HepG2 (cell line): ENCODE measurements around the gene PRADC1. TPM values are rescaled to one million over a fixed set of nuclear protein-coding genes. Genes with fewer than 3 reads are reported as not detected.

Experiments
- ATAC-seq: fragments of 200-7000 bp; cut with Tn5 transposase; 3 replicates; pipeline ENCODE4 v1.9.1; 2020; ENCODE audit warnings: mild to moderate bottlenecking, moderate library complexity
- BruUV-seq: library from RNA; stranded (reverse); fragments of 400-500 nt; replicated peaks from 2 replicates; lab custom pipeline; 2021; lab: Mats Ljungman, UMichigan
- CTCF ChIA-PET: fragments of 300-600 bp; formaldehyde crosslinking; extraction: SDS; loops from one replicate; lab custom pipeline; 2021; ENCODE audit warnings: low total read pairs, inconsistent platforms, low intra/inter-chr PET ratio; lab: Yijun Ruan, JAX
- POLR2A ChIA-PET: fragments of 350-600 bp; sonication (Branson Sonifier 250); formaldehyde crosslinking; loops from one replicate; lab custom pipeline; 2020; ENCODE audit warnings: antibody characterized with exemption, inconsistent platforms; lab: Yijun Ruan, JAX
- DNase-seq: peaks from one replicate; pipeline ENCODE4 v3.0.0-alpha.2; 2015; ENCODE audit warnings: low spot score
- FAIRE-seq: peaks from 3 replicates; lab custom pipeline; 2011; peaks lifted over from hg19 to GRCh38; lab: Jason Lieb, UNC
- H2AFZ ChIP-seq: one replicate; pipeline ENCODE4 v1.6.1; 2011; ENCODE audit warnings: low read length, inconsistent platforms
- H3K27ac ChIP-seq: fragments of 300-600 bp; 3 replicates; pipeline ENCODE4 v1.8.0; 2011; ENCODE audit warnings: mixed run types, mild to moderate bottlenecking, mixed read lengths, low read length, inconsistent platforms; ENCODE audit not compliant: insufficient read depth; ENCODE audit errors: extremely low read length
- H3K27me3 ChIP-seq, 2 experiments: fragments of 200-600 bp in 1 of 2; 2 replicates in 1 of 2; 3 replicates in 1 of 2; pipeline versions ENCODE4 v1.6.0 to v1.8.0; 2011; ENCODE audit warnings: low read length in 2 of 2, mild to moderate bottlenecking in 2 of 2, moderate library complexity in 2 of 2, inconsistent platforms in 1 of 2; ENCODE audit not compliant: insufficient read depth in 2 of 2, control insufficient read depth in 1 of 2
- H3K36me3 ChIP-seq, 2 experiments: fragments of 200-600 bp in 1 of 2; replicated peaks in 1 of 2; 2 replicates in 1 of 2; 3 replicates in 1 of 2; pipeline versions ENCODE4 v1.5.1 to v1.8.0; 2011; ENCODE audit warnings: low read length in 2 of 2, inconsistent platforms in 1 of 2; ENCODE audit not compliant: insufficient read depth in 2 of 2, control insufficient read depth in 1 of 2
- H3K4me1 ChIP-seq: 2 replicates; pipeline ENCODE4 v1.5.1; 2012; ENCODE audit warnings: low read length, inconsistent platforms; ENCODE audit not compliant: insufficient read depth
- H3K4me2 ChIP-seq: 2 replicates; pipeline ENCODE4 v1.6.0; 2011; ENCODE audit warnings: low read depth, low read length, inconsistent platforms
- H3K4me3 ChIP-seq, 3 experiments: fragments of 200-600 bp in 1 of 3; sonication (generic), shearing (Covaris generic) in 1 of 3; replicated peaks in 1 of 3; 2 replicates each; pipeline ENCODE4 v1.5.1; 2011 to 2016; ENCODE audit warnings: low read length in 3 of 3, inconsistent platforms in 2 of 3, low read depth in 2 of 3, mild to moderate bottlenecking in 2 of 3, control low read depth in 1 of 3, mixed read lengths in 1 of 3; ENCODE audit not compliant: insufficient read depth in 1 of 3
- H3K79me2 ChIP-seq: one replicate; pipeline ENCODE4 v1.6.1; 2011; ENCODE audit warnings: low read length, inconsistent platforms; ENCODE audit not compliant: insufficient read depth
- H3K9ac ChIP-seq: 2 replicates; pipeline ENCODE4 v1.6.0; 2011; ENCODE audit warnings: mild to moderate bottlenecking, low read depth, low read length, inconsistent platforms; ENCODE audit not compliant: insufficient read depth
- H3K9me3 ChIP-seq: 2 replicates; pipeline ENCODE4 v1.5.1; 2012; ENCODE audit warnings: mild to moderate bottlenecking, low read length
- H4K20me1 ChIP-seq: 2 replicates; pipeline ENCODE4 v1.6.0; 2011; ENCODE audit warnings: inconsistent platforms, mild to moderate bottlenecking, low read length, moderate library complexity; ENCODE audit not compliant: insufficient read depth
- ATAD3A ChIP-seq: sonication (generic); formaldehyde crosslinking; IDR thresholded peaks from 2 replicates; pipeline ENCODE4 v1.4.0; 2020; ENCODE audit warnings: missing genetic modification reagents
- NONO ChIP-seq, 2 experiments: fragments of 450-650 bp in 1 of 2; sonication (generic) in 1 of 2; formaldehyde crosslinking in 1 of 2; IDR thresholded peaks in 1 of 2; conservative IDR thresholded peaks in 1 of 2; 2 replicates each; pipeline versions ENCODE4 v1.6.1 to v1.8.0; 2017 to 2022; ENCODE audit warnings: mild to moderate bottlenecking in 1 of 2, missing genetic modification reagents in 1 of 2, moderate library complexity in 1 of 2
- SRSF9 ChIP-seq: fragments of 200-400 bp; formaldehyde crosslinking; IDR thresholded peaks from 2 replicates; pipeline ENCODE4 v1.6.1; 2018; ENCODE audit warnings: borderline replicate concordance, mild to moderate bottlenecking, low read depth, low read length; ENCODE audit not compliant: insufficient read depth, poor library complexity, severe bottlenecking
- TOE1 ChIP-seq: sonication (generic); formaldehyde crosslinking; IDR thresholded peaks from 2 replicates; pipeline ENCODE4 v1.4.0; 2020; ENCODE audit warnings: mild to moderate bottlenecking, missing genetic modification reagents
- ZNF282 ChIP-seq: fragments of 450-650 bp; IDR thresholded peaks from 2 replicates; pipeline ENCODE4 v1.6.1; 2018; ENCODE audit not compliant: partially characterized antibody
- ZNF556 ChIP-seq: sonication (generic); formaldehyde crosslinking; IDR thresholded peaks from 2 replicates; pipeline ENCODE4 v1.4.0; 2020; ENCODE audit warnings: mild to moderate bottlenecking, missing genetic modification reagents, borderline replicate concordance
- WGBS: methylation state at CpG from one replicate; pipeline ENCODE4 v1.1.6; 2017; ENCODE audit warnings: low lambda C conversion rate; 5-methylcytosine and 5-hydroxymethylcytosine counted together
- in situ Hi-C: cut with HindIII; loops from 2 replicates; pipeline ENCODE4 v1.10.0; 2017; ENCODE audit warnings: low pct_unique_long_range_greater_than_20kb; ENCODE audit not compliant: extremely low pct_ligation_motif_present
- intact Hi-C: fragments of 100-400 bp; cut with micrococcal nuclease; formaldehyde crosslinking; loops from one replicate; pipeline ENCODE4 v1.10.0; 2022; ENCODE audit not compliant: unreplicated experiment
- polyA plus RNA-seq, 8 experiments: library from polyadenylated mRNA; depleted of rRNA in 3 of 8; stranded (reverse) in 7 of 8; unstranded in 1 of 8; fragments of >200 nt; fragmentation: Illumina TruSeq in 4 of 8; extraction: Trizol in 4 of 8; gene quantifications; 2 replicates each; pipeline versions ENCODE4 v1.2.1 to v1.2.3, GENCODE V29; 2011 to 2016; ENCODE audit warnings: low read depth in 4 of 8, missing spikeins in 1 of 8, mixed read lengths in 1 of 8; ENCODE audit not compliant: insufficient read depth in 1 of 8
- total RNA-seq, 5 experiments: library from RNA; depleted of rRNA; stranded (reverse); fragments of >200 nt; fragmentation: Illumina TruSeq; extraction: Trizol; gene quantifications; 2 replicates each; pipeline ENCODE4 v1.2.3, GENCODE V29; 2016; ENCODE audit warnings: low read depth in 1 of 5

Gene PRADC1
- total and polyA plus RNA-seq, 2 of the 13 experiments (the other 11 are each of a cell fraction or from before 2014, with no cell fraction given) = 12.1 to 37.2 TPM

GRCh38 chr2:73259276-73259675 lies 26.2 kb upstream of the PRADC1 start:
- ChIA-PET POLR2A (interaction anchor here (1.0 to 2.1 kb wide), 3 partner anchors 9 to 44 kb away, joined by 4 to 5 read pairs (median 4); partner anchors contain the start of gene CCT7), CTCF (interaction anchor here (1.7 kb wide), 1 partner anchor 82 kb away, joined by 8 read pairs; no protein-coding TSS in a partner anchor)
- no peak for TF ChIP-seq NONO (IDR thresholded peaks at IDR 0.05)
- 0 out of 2 replicates have a peak, but pooled peaks have one; percentile 8 for TF ChIP-seq NONO (CRISPR knock-in tag; conservative IDR thresholded peaks at IDR 0.05)
- no peak for TF ChIP-seq TOE1 (CRISPR knock-in tag)
- H3K27me3 ChIP-seq = no peaks in the 10 kb centered on the region
- no peaks in the 10 kb centered on the region for H4K20me1 ChIP-seq
- no peak overlapping the region for H2AFZ ChIP-seq
- H3K4me2 ChIP-seq = no peak overlapping the region
- peaks cover 2 to 13% of the 10 kb centered on the region in 2 experiments for H3K36me3 ChIP-seq
- 98% methylated on average over 8 of the region's 8 CpGs for WGBS
- H3K9ac ChIP-seq = no peak overlapping the region
- ATAC-seq (no peak), DNase-seq (no peak), FAIRE-seq (no peak)
- no peaks in the 10 kb centered on the region for H3K79me2 ChIP-seq
- no peaks in the 10 kb centered on the region for H3K9me3 ChIP-seq
- in situ Hi-C loops (no loop called here), intact Hi-C loops (no loop called here)
- H3K4me3 ChIP-seq = no peak overlapping the region
- H3K27ac ChIP-seq = no peak overlapping the region
- BruUV-seq = no TSS peak
- H3K4me1 ChIP-seq = peaks cover 45% of the 10 kb centered on the region

DNA sequence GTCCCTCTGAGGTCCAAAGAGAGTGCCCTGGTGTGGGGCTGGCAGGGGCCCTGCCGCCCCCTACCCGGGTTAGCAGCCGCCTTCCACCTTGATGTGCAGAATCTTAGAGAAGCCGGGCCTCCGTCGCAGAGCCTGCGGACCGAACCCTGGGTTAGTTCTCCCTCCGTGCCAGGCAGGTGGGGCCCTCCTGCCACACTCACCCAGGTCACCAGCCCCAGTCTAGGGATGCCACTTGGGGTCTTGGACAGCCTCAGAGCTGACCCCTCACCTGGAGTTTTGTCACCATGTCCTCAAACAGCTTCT lies 25.8 kb upstream of the PRADC1 start:
- no peaks in the 10 kb centered on the region for H3K27me3 ChIP-seq
- ATAC-seq (no peak), FAIRE-seq (no peak), DNase-seq (no peak)
- intact Hi-C loops = no loop called here
- peaks cover 3 to 17% of the 10 kb centered on the region in 2 experiments for H3K36me3 ChIP-seq
- no peak overlapping the region for H3K27ac ChIP-seq
- ChIA-PET POLR2A (interaction anchor here (2.1 kb wide), 1 partner anchor 9 kb away, joined by 5 read pairs; no protein-coding TSS in a partner anchor), CTCF (no interaction called here)
- in situ Hi-C loops = no loop called here
- H3K4me3 ChIP-seq = no peak overlapping the region
- no peak overlapping the region for H3K4me2 ChIP-seq
- no TSS peak for BruUV-seq
- H3K4me1 ChIP-seq = peaks cover 41% of the 10 kb centered on the region
- no peaks in the 10 kb centered on the region for H3K9me3 ChIP-seq
- 100% methylated on average over 3 of the region's 9 CpGs for WGBS
- H2AFZ ChIP-seq = no peak overlapping the region
- no peaks in the 10 kb centered on the region for H4K20me1 ChIP-seq
- TF ChIP-seq ZNF282 (no peak), ATAD3A (CRISPR knock-in tag) (no peak), SRSF9 (no peak), ZNF556 (CRISPR knock-in tag) (no peak)
- H3K9ac ChIP-seq = no peak overlapping the region
- H3K79me2 ChIP-seq = no peaks in the 10 kb centered on the region
